Measurements from ENCODE around the gene SKA2. TPM values are rescaled to one million over a fixed set of nuclear protein-coding genes. Genes with fewer than 3 reads are reported as not detected.

SKA2 gene
- total and polyA plus RNA-seq, 4 donors, result 20.5 to 111 (median 27.5) TPM

GRCh38 chr17:59115474-59115873 is 39.5 kb downstream of the SKA2 start:
- Histone ChIP-seq H3K4me1 (ENCODE audit: control insufficient read depth in 1 of 2, insufficient read depth in 2 of 2, low read length in 2 of 2) (no peaks in the 10 kb centered on the region), H3K27me3 (ENCODE audit: control insufficient read depth in 1 of 2, insufficient read depth in 2 of 2, low read length in 1 of 2) (no peaks in the 10 kb centered on the region), H3K4me3 (ENCODE audit: low read length in 2 of 2) (no peak overlapping the region), H3K36me3 (ENCODE audit: control insufficient read depth in 1 of 2, insufficient read depth in 2 of 2, low read length in 1 of 2) (no peaks in the 10 kb centered on the region), H3K27ac (ENCODE audit: low read depth in 1 of 2, low read length in 2 of 2) (no peak overlapping the region), H3K9me3 (ENCODE audit: control insufficient read depth, low read length) (no peaks in the 10 kb centered on the region)
- DNase-seq (no peak), ATAC-seq (ENCODE audit: low FRiP score) (no peak)
- 93 to 95% methylated on average over 9 of the region's 9 CpGs for WGBS, 2 donors
- intact Hi-C loops (cut with DNase I), result no loop called here

- Histone ChIP-seq H3K27ac (ENCODE audit: low read depth in 1 of 2, low read length in 2 of 2) (no peak overlapping the region), H3K4me3 (ENCODE audit: low read length in 2 of 2) (no peak overlapping the region), H3K4me1 (ENCODE audit: control insufficient read depth in 1 of 2, insufficient read depth in 2 of 2, low read length in 2 of 2) (no peaks in the 10 kb centered on the region), H3K9me3 (ENCODE audit: control insufficient read depth, low read length) (no peaks in the 10 kb centered on the region), H3K36me3 (ENCODE audit: control insufficient read depth in 1 of 2, insufficient read depth in 2 of 2, low read length in 1 of 2) (no peaks in the 10 kb centered on the region), H3K27me3 (ENCODE audit: control insufficient read depth in 1 of 2, insufficient read depth in 2 of 2, low read length in 1 of 2) (no peaks in the 10 kb centered on the region)
- 80 to 81% methylated on average over 3 of the region's 3 CpGs for WGBS, 2 donors
- intact Hi-C loops (cut with DNase I), result no loop called here
- no peak for DNase-seq
- ATAC-seq (ENCODE audit: low FRiP score), result no peak
Measured at GRCh38 chr17:59111539-59111938, 43.4 kb downstream of the SKA2 start.

GRCh38 chr17:59110973-59111372 is 44.0 kb downstream of the SKA2 start:
- Histone ChIP-seq H3K36me3 (ENCODE audit: control insufficient read depth in 1 of 2, insufficient read depth in 2 of 2, low read length in 1 of 2) (no peaks in the 10 kb centered on the region), H3K9me3 (ENCODE audit: control insufficient read depth, low read length) (no peaks in the 10 kb centered on the region), H3K4me3 (ENCODE audit: low read length in 2 of 2) (no peak overlapping the region), H3K4me1 (ENCODE audit: control insufficient read depth in 1 of 2, insufficient read depth in 2 of 2, low read length in 2 of 2) (no peaks in the 10 kb centered on the region), H3K27me3 (ENCODE audit: control insufficient read depth in 1 of 2, insufficient read depth in 2 of 2, low read length in 1 of 2) (no peaks in the 10 kb centered on the region), H3K27ac (ENCODE audit: low read depth in 1 of 2, low read length in 2 of 2) (no peak overlapping the region)
- ATAC-seq (ENCODE audit: low FRiP score), result no peak
- DNase-seq, result no peak
- intact Hi-C loops (cut with DNase I), result no loop called here

- Histone ChIP-seq H3K27me3 (ENCODE audit: control insufficient read depth in 1 of 2, insufficient read depth in 2 of 2, low read length in 1 of 2) (no peaks in the 10 kb centered on the region), H3K9me3 (ENCODE audit: control insufficient read depth, low read length) (no peaks in the 10 kb centered on the region), H3K4me3 (ENCODE audit: low read length in 2 of 2) (no peak overlapping the region), H3K27ac (ENCODE audit: low read depth in 1 of 2, low read length in 2 of 2) (no peak overlapping the region), H3K36me3 (ENCODE audit: control insufficient read depth in 1 of 2, insufficient read depth in 2 of 2, low read length in 1 of 2) (no peaks in the 10 kb centered on the region), H3K4me1 (ENCODE audit: control insufficient read depth in 1 of 2, insufficient read depth in 2 of 2, low read length in 2 of 2) (no peaks in the 10 kb centered on the region)
- WGBS, 2 donors, result 39 to 51% methylated on average over 7 of the region's 7 CpGs
- intact Hi-C loops (cut with DNase I), result loop anchor here in 1 of 2 donors (5.0 kb wide), 1 partner anchor 49 kb away; the partner anchor contains the start of genes PRR11 and SKA2
- ATAC-seq (ENCODE audit: low FRiP score), result no peak
- DNase-seq, result no peak
Measured at GRCh38 chr17:59108400-59109102, 46.4 kb downstream of the SKA2 start.

- WGBS, 2 donors, result 1 to 3% methylated on average over 10 of the region's 10 CpGs
- no peaks in the 10 kb centered on the region for H3K4me1 ChIP-seq (ENCODE audit: control insufficient read depth in 1 of 2, insufficient read depth in 2 of 2, low read length in 2 of 2)
- H3K36me3 ChIP-seq (ENCODE audit: control insufficient read depth in 1 of 2, insufficient read depth in 2 of 2, low read length in 1 of 2), result no peaks in the 10 kb centered on the region
- H3K4me3 ChIP-seq (ENCODE audit: low read length in 2 of 2), result peak overlapping the region; percentile 36 to 43
- H3K27ac ChIP-seq (ENCODE audit: low read depth in 1 of 2, low read length in 2 of 2), result peak overlapping the region in 1 of 2 donors; percentile 24
- H3K9me3 ChIP-seq (ENCODE audit: control insufficient read depth, low read length), result no peaks in the 10 kb centered on the region
- ATAC-seq (ENCODE audit: low FRiP score) (peak; percentile 5), DNase-seq (no peak)
- intact Hi-C loops (cut with DNase I), result loop anchor here in 1 of 2 donors (2.0 to 5.0 kb wide), 2 partner anchors 50 to 588 kb away; partner anchors contain the start of genes PRR11 and SKA2
- no peaks in the 10 kb centered on the region for H3K27me3 ChIP-seq (ENCODE audit: control insufficient read depth in 1 of 2, insufficient read depth in 2 of 2, low read length in 1 of 2)
Measured at GRCh38 chr17:59107306-59107670, 47.7 kb downstream of the SKA2 start.

GRCh38 chr17:59106463-59107305 is 48.3 kb downstream of the SKA2 start, which contains the start of gene TRIM37:
TRIM37 (minus strand) TSS chr17:59106880; CDS start chr17:59106461, 419 bp downstream.
- intact Hi-C loops (cut with DNase I), result loop anchor here in 1 of 2 donors (2.0 to 5.0 kb wide), 2 partner anchors 51 to 588 kb away; partner anchors contain the start of genes PRR11 and SKA2
- 0 to 1% methylated on average over 88 to 89 of the region's 89 CpGs for WGBS, 2 donors

GRCh38 chr17:59105852-59106462 is 49.0 kb downstream of the SKA2 start:
- DNase-seq (peak; percentile 74 to 90), ATAC-seq (ENCODE audit: low FRiP score) (peak; percentile 71)
- peak overlapping the region in 1 of 2 donors; percentile 62 for H3K27ac ChIP-seq (ENCODE audit: low read depth in 1 of 2, low read length in 2 of 2)
- no peaks in the 10 kb centered on the region for H3K9me3 ChIP-seq (ENCODE audit: control insufficient read depth, low read length)
- no peaks in the 10 kb centered on the region for H3K4me1 ChIP-seq (ENCODE audit: control insufficient read depth in 1 of 2, insufficient read depth in 2 of 2, low read length in 2 of 2)
- intact Hi-C loops (cut with DNase I), result loop anchor here in 1 of 2 donors (2.0 to 5.0 kb wide), 2 partner anchors 51 to 587 kb away; partner anchors contain the start of genes PRR11 and SKA2
- H3K27me3 ChIP-seq (ENCODE audit: control insufficient read depth in 1 of 2, insufficient read depth in 2 of 2, low read length in 1 of 2), result no peaks in the 10 kb centered on the region
- H3K36me3 ChIP-seq (ENCODE audit: control insufficient read depth in 1 of 2, insufficient read depth in 2 of 2, low read length in 1 of 2), result no peaks in the 10 kb centered on the region
- peak overlapping the region; percentile 59 to 60 for H3K4me3 ChIP-seq (ENCODE audit: low read length in 2 of 2)
- WGBS, 2 donors, result 0 to 1% methylated on average over 18 of the region's 18 CpGs

More at GRCh38 chr17:59106463-59107305, 48.3 kb downstream of the SKA2 start, which contains the start of gene TRIM37:
- peak; percentile 100 for ATAC-seq (ENCODE audit: low FRiP score)
- H3K36me3 ChIP-seq (ENCODE audit: control insufficient read depth in 1 of 2, insufficient read depth in 2 of 2, low read length in 1 of 2), result no peaks in the 10 kb centered on the region
- H3K27ac ChIP-seq (ENCODE audit: low read depth in 1 of 2, low read length in 2 of 2), result peak within 1 kb of the TSS in 1 of 2 donors; percentile 62
- no peaks in the 10 kb centered on the region for H3K4me1 ChIP-seq (ENCODE audit: control insufficient read depth in 1 of 2, insufficient read depth in 2 of 2, low read length in 2 of 2)
- DNase-seq, result peak; percentile 99 to 100
- H3K9me3 ChIP-seq (ENCODE audit: control insufficient read depth, low read length), result no peaks in the 10 kb centered on the region
- H3K27me3 ChIP-seq (ENCODE audit: control insufficient read depth in 1 of 2, insufficient read depth in 2 of 2, low read length in 1 of 2), result no peaks in the 10 kb centered on the region
- peak within 1 kb of the TSS; percentile 59 to 60 for H3K4me3 ChIP-seq (ENCODE audit: low read length in 2 of 2)

GRCh38 chr17:59101178-59101577 is 53.8 kb downstream of the SKA2 start:
- no peak for ATAC-seq (ENCODE audit: low FRiP score)
- H3K27ac ChIP-seq (ENCODE audit: low read depth in 1 of 2, low read length in 2 of 2), result no peak overlapping the region
- 93 to 100% methylated on average over 1 of the region's 1 CpG for WGBS, 2 donors
- no peaks in the 10 kb centered on the region for H3K9me3 ChIP-seq (ENCODE audit: control insufficient read depth, low read length)
- no peaks in the 10 kb centered on the region for H3K36me3 ChIP-seq (ENCODE audit: control insufficient read depth in 1 of 2, insufficient read depth in 2 of 2, low read length in 1 of 2)
- no peak overlapping the region for H3K4me3 ChIP-seq (ENCODE audit: low read length in 2 of 2)
- H3K4me1 ChIP-seq (ENCODE audit: control insufficient read depth in 1 of 2, insufficient read depth in 2 of 2, low read length in 2 of 2), result no peaks in the 10 kb centered on the region
- no peaks in the 10 kb centered on the region for H3K27me3 ChIP-seq (ENCODE audit: control insufficient read depth in 1 of 2, insufficient read depth in 2 of 2, low read length in 1 of 2)
- DNase-seq, result no peak
- intact Hi-C loops (cut with DNase I), result no loop called here
